OCI-LY1 (cell line): ENCODE measurements around the gene TRAPPC3L.

ENCODE experiments used
- EZH2 ChIP-seq: fragments of 200-600 bp; sonication (generic), shearing (Covaris generic); IDR thresholded peaks from 2 replicates; pipeline ENCODE4 v1.8.0; 2017; ENCODE audit warnings: borderline replicate concordance, mixed run types, mild to moderate bottlenecking, antibody characterized with exemption, low read length, moderate library complexity, mixed read lengths
- TF ChIP-seq, protein P1 (sequence below): fragments of 200-600 bp; sonication (generic), shearing (Covaris generic); IDR thresholded peaks from 2 replicates; pipeline ENCODE4 v1.5.1; 2017; ENCODE audit warnings: mild to moderate bottlenecking, antibody characterized with exemption, low read length, moderate library complexity, mixed read lengths

DNA sequence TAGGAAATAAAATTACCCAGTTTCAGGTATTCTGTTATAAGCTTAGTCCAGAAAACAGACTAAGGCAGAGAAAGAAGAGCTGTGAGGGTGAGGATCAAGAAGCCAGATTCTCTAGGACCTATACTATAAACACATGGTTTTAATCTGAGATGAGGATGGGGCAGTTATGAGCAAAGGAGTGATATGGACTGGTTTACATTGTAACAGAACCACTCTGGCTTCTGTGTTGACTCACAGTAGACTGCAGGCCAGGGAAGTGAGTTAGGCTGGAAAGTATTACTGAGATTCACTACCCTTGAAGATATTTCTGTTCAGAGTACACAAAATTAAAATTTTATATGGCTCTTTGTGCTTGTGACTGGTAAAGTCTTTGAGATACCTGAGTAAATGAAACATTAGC is 22.6 kb upstream of the TRAPPC3L start:
- TF ChIP-seq, protein P1, sequence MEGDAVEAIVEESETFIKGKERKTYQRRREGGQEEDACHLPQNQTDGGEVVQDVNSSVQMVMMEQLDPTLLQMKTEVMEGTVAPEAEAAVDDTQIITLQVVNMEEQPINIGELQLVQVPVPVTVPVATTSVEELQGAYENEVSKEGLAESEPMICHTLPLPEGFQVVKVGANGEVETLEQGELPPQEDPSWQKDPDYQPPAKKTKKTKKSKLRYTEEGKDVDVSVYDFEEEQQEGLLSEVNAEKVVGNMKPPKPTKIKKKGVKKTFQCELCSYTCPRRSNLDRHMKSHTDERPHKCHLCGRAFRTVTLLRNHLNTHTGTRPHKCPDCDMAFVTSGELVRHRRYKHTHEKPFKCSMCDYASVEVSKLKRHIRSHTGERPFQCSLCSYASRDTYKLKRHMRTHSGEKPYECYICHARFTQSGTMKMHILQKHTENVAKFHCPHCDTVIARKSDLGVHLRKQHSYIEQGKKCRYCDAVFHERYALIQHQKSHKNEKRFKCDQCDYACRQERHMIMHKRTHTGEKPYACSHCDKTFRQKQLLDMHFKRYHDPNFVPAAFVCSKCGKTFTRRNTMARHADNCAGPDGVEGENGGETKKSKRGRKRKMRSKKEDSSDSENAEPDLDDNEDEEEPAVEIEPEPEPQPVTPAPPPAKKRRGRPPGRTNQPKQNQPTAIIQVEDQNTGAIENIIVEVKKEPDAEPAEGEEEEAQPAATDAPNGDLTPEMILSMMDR = no peak
- TF ChIP-seq EZH2 = no peak
